Endothelial cell (in vitro differentiated cells): Measurements from ENCODE around the gene SPDYA. TPM values are rescaled to one million over a fixed set of nuclear protein-coding genes. Genes with fewer than 3 reads are reported as not detected.

Source experiments
- DNase-seq: peaks from one replicate; pipeline ENCODE4 v3.0.0; 2021; ENCODE audit warnings: low spot score
- H3K27ac Mint-ChIP-seq: one replicate; pipeline ENCODE4 v1.8.0; 2021; ENCODE audit warnings: mixed read lengths, inconsistent platforms; ENCODE audit not compliant: unreplicated experiment
- H3K27me3 Mint-ChIP-seq: one replicate; pipeline ENCODE4 v1.8.0; 2021; ENCODE audit warnings: mild to moderate bottlenecking, moderate library complexity, mixed read lengths, inconsistent platforms; ENCODE audit not compliant: unreplicated experiment
- H3K36me3 Mint-ChIP-seq: one replicate; pipeline ENCODE4 v1.8.0; 2021; ENCODE audit warnings: mild to moderate bottlenecking, low read depth, mixed read lengths, inconsistent platforms; ENCODE audit not compliant: unreplicated experiment
- H3K4me1 Mint-ChIP-seq: one replicate; pipeline ENCODE4 v1.8.0; 2021; ENCODE audit warnings: mild to moderate bottlenecking, mixed read lengths, inconsistent platforms; ENCODE audit not compliant: unreplicated experiment
- H3K4me3 Mint-ChIP-seq: one replicate; pipeline ENCODE4 v1.8.0; 2021; ENCODE audit warnings: mild to moderate bottlenecking, mixed read lengths, inconsistent platforms; ENCODE audit not compliant: unreplicated experiment
- H3K9me3 Mint-ChIP-seq: one replicate; pipeline ENCODE4 v1.8.0; 2021; ENCODE audit warnings: mixed read lengths, inconsistent platforms; ENCODE audit not compliant: unreplicated experiment
- long read RNA-seq: library from polyadenylated mRNA; unstranded; transcript quantifications from one replicate; pipeline ENCODE4 v2.0.0, GENCODE V29; 2020; ENCODE audit not compliant: unreplicated experiment
- total RNA-seq: library from RNA; stranded (reverse); fragmentation: NEBNext Ultra II Directional; extraction: Animal tissue kit (Norgen Biotek cat#: 25700); gene quantifications from one replicate; pipeline ENCODE4 v1.2.1, GENCODE V29; 2021; ENCODE audit not compliant: unreplicated experiment
- TF ChIP-seq, protein P1 (sequence below): fragments of 200-600 bp; sonication (generic); IDR thresholded peaks from one replicate; pipeline ENCODE4 v1.5.0; 2021; ENCODE audit warnings: antibody characterized with exemption; ENCODE audit not compliant: unreplicated experiment

Gene SPDYA
- 0.33 TPM for total RNA-seq
- long read RNA-seq, partial matches to known transcripts = 0 of 35 reads
- long read RNA-seq, other reads (novel, unspliced or antisense) = 35 of 35 reads

DNA sequence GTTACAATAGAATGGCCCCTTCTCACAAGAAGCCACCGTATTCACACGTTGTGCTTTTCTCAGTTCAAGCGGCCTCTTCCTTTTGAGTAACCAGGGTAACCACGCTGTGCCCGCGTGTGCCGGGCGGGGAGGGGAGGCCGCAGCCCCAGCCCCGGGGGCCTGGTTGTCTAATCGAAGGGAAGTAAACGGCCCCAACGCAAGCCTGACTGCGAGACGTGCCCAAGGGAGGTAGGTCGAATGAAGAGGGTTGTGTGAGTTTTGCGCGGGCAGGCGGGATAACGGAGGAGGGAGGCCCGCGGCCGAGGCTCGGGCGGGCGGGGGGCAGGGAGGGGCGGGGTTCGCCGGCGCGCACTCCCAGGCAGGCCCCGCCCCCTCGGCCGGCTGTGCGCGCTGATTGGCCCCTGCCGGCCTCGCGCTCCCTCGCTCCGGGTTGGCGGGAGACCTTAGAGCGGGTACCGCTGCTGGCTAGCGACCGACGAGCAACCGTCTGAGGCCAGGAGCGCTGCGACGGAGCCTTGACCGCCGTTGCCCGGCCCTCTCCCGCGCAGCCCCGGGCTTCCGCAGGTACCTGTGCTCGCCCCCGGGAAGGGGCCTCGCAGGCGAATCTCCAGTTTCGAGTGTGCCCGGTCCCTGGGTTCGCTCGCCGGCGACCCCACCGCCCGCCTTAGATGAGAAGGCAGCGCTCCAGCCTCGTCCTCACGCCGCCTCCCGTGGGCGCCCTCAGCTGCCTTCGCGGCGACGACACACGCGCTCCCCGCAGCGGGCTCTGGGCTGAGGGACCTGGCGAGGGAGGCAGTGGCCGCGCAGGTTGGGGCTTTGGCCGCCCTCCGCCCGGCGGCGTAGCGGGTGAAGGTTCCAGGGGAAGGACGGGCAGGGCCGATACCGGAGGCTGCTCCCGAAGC is at the start of gene SPDYA:
Gene SPDYA (plus strand): TSS at position 451 of the 902 bp plus-strand sequence. CDS start 5,181 bp downstream, outside the sequence.
- Mint-ChIP-seq H3K4me1 (peaks cover 4% of the 10 kb centered on the region), H3K9me3 (no peaks in the 10 kb centered on the region), H3K36me3 (no peaks in the 10 kb centered on the region), H3K27me3 (peaks cover 2% of the 10 kb centered on the region), H3K4me3 (peak within 1 kb of the TSS; percentile 65), H3K27ac (peak within 1 kb of the TSS; percentile 24)
- peak; percentile 84 for DNase-seq
- TF ChIP-seq, protein P1, sequence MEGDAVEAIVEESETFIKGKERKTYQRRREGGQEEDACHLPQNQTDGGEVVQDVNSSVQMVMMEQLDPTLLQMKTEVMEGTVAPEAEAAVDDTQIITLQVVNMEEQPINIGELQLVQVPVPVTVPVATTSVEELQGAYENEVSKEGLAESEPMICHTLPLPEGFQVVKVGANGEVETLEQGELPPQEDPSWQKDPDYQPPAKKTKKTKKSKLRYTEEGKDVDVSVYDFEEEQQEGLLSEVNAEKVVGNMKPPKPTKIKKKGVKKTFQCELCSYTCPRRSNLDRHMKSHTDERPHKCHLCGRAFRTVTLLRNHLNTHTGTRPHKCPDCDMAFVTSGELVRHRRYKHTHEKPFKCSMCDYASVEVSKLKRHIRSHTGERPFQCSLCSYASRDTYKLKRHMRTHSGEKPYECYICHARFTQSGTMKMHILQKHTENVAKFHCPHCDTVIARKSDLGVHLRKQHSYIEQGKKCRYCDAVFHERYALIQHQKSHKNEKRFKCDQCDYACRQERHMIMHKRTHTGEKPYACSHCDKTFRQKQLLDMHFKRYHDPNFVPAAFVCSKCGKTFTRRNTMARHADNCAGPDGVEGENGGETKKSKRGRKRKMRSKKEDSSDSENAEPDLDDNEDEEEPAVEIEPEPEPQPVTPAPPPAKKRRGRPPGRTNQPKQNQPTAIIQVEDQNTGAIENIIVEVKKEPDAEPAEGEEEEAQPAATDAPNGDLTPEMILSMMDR = no peak

DNA sequence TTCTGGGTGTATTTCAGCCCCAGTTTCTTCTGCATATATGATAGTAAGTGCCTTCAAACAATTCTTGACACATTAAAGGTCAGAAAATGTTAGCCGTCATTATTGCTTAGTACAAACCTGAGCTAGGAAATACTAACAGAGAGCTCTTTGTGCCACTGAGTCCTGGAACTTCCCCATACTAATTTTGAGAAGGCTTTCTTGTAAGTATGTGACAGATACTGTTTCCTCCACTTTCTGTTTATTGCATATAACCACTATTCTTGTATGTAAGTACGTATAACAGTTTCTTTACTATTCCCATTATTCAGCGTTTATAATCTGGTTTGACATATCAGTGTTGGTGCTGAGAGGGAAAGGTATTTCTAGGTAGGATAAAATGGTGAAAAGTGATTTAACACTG is 49.2 kb upstream of the SPDYA start:
- DNase-seq = no peak
- Mint-ChIP-seq H3K4me1 (peaks cover 4% of the 10 kb centered on the region), H3K9me3 (no peaks in the 10 kb centered on the region), H3K27ac (no peak overlapping the region), H3K36me3 (no peaks in the 10 kb centered on the region), H3K4me3 (no peak overlapping the region), H3K27me3 (peaks cover 2% of the 10 kb centered on the region)
- TF ChIP-seq, protein P1 = no peak

DNA sequence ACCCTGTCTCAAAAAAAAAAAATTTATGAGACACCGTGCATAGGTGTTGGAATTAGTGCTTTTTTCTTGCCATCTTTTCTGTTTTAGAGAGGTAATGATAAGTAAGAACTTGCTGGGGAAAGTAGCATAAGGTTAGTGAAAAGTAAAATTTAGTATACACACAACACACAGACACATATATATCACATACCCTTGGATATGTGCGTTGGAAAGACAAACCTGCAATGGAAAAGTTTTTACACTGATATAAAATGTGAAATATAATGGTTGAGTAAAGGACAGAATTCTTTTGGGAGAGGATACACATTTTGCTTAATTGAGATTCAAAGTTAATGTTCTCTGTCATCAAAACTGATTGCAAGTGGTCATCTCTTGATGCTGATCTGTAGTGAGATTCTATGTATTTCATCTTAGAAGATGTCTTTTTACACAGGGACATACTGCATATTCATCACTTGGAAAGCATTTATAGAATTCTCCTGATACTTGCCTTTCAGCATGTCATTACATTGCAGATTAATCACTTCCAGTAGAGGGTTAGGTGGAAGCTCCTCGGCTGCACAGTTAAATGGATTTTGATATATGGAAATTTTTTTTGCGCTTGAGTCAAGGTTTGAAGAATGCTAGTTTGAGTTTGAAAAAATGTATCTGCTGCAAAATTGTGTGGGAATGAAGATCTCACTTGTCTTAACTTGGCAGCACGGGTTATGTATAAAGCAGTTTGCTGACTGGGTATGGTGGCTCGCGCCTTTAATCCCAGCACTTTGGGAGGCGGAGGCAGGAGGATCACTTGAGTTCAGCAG is 45.5 kb upstream of the SPDYA start:
- H3K27me3 Mint-ChIP-seq = no peaks in the 10 kb centered on the region
- H3K4me1 Mint-ChIP-seq = peaks cover 4% of the 10 kb centered on the region
- TF ChIP-seq, protein P1 = no peak
- H3K36me3 Mint-ChIP-seq = no peaks in the 10 kb centered on the region
- no peaks in the 10 kb centered on the region for H3K9me3 Mint-ChIP-seq
- DNase-seq = no peak
- H3K4me3 Mint-ChIP-seq = no peak overlapping the region
- no peak overlapping the region for H3K27ac Mint-ChIP-seq

DNA sequence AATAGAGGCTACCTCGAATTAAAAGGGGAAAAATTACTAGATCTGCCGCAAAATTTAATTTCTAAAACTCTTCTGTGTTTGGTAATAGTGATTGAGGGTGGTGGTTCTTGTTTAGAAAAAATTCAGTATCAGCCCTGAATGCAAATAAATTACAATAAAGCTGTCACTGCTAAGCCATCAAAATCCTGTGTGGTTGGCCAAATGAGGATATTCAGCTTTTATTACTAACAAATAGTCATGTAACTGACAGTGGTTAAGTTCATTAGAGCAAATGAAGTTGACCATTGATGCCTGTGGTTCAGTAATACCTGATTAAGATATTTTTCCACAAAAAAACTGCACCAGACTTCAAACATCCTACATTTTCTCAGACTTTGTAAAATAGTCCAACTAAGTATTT is 44.6 kb upstream of the SPDYA start:
- Mint-ChIP-seq H3K9me3 (no peaks in the 10 kb centered on the region), H3K27ac (no peak overlapping the region), H3K27me3 (no peaks in the 10 kb centered on the region), H3K36me3 (no peaks in the 10 kb centered on the region), H3K4me3 (no peak overlapping the region), H3K4me1 (peaks cover 4% of the 10 kb centered on the region)
- TF ChIP-seq, protein P1 = no peak
- no peak for DNase-seq
